A673 (cell line): Measurements from ENCODE around the gene PARP15.

Source experiments
- EZH2 ChIP-seq: fragments of 200-600 bp; sonication (generic); IDR thresholded peaks from 2 replicates; pipeline ENCODE4 v1.6.1; 2017; ENCODE audit warnings: borderline replicate concordance, low read depth, mild to moderate bottlenecking, mixed read lengths, antibody characterized with exemption, low read length; ENCODE audit not compliant: poor library complexity, severe bottlenecking
- TF ChIP-seq, protein P1 (sequence below): fragments of 300-800, 200-600 bp; sonication (generic); conservative IDR thresholded peaks from 2 replicates; pipeline ENCODE4 v1.5.1; 2017; ENCODE audit warnings: low read depth, mild to moderate bottlenecking, antibody characterized with exemption, low read length, moderate library complexity, mixed read lengths

DNA sequence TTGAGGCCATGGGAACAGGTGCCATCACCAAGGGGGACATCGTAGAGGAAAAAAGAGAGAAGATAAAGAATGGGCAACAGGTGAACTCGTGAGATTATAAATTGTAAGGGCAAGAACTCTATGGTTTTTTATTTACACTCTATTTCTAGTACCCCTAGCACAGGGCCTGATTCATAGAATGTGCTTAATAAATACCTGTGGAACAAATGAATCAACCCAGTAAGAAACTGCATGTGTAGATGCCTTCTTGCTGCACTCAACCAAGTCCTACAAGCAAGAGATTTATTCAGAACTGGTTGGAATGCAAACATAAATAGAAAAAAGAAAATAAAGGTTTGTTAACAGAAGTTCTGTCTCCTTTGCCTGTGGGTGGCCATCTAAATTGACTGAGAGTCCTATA lies 44.0 kb upstream of the PARP15 start:
- TF ChIP-seq, protein P1, sequence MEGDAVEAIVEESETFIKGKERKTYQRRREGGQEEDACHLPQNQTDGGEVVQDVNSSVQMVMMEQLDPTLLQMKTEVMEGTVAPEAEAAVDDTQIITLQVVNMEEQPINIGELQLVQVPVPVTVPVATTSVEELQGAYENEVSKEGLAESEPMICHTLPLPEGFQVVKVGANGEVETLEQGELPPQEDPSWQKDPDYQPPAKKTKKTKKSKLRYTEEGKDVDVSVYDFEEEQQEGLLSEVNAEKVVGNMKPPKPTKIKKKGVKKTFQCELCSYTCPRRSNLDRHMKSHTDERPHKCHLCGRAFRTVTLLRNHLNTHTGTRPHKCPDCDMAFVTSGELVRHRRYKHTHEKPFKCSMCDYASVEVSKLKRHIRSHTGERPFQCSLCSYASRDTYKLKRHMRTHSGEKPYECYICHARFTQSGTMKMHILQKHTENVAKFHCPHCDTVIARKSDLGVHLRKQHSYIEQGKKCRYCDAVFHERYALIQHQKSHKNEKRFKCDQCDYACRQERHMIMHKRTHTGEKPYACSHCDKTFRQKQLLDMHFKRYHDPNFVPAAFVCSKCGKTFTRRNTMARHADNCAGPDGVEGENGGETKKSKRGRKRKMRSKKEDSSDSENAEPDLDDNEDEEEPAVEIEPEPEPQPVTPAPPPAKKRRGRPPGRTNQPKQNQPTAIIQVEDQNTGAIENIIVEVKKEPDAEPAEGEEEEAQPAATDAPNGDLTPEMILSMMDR = no peak
- TF ChIP-seq EZH2 = no peak
